HepG2 (cell line): ENCODE results near the gene ANO6. TPM values are rescaled to one million over a fixed set of nuclear protein-coding genes. Genes with fewer than 3 reads are reported as not detected.
A peak's percentile ranks its signal among the peaks of the same experiment; 100 is the strongest.

Source experiments
- ASH2L ChIP-seq: fragments of 300-600, 200-600 bp; sonication (generic); IDR thresholded peaks from 2 replicates; pipeline ENCODE4 v1.7.0; 2017; ENCODE audit warnings: low read depth, mild to moderate bottlenecking, moderate library complexity, mixed read lengths, low read length; ENCODE audit not compliant: insufficient read length
- FOSL2 ChIP-seq: sonication (generic); formaldehyde crosslinking; IDR thresholded peaks from 2 replicates; pipeline ENCODE4 v1.4.0; 2020; ENCODE audit warnings: missing genetic modification reagents
- FOXO1 ChIP-seq: sonication (generic); formaldehyde crosslinking; IDR thresholded peaks from 2 replicates; pipeline ENCODE4 v1.4.0; 2020; ENCODE audit warnings: missing genetic modification reagents
- HMG20A ChIP-seq: IDR thresholded peaks from 2 replicates; pipeline ENCODE4 v1.6.1; 2016; ENCODE audit warnings: borderline replicate concordance
- LCORL ChIP-seq, 2 experiments: fragments of 450-650 bp in 1 of 2; sonication (generic) in 1 of 2; formaldehyde crosslinking in 1 of 2; IDR thresholded peaks; 2 replicates each; pipeline versions ENCODE4 v1.5.0 to v1.6.1; 2017 to 2020; ENCODE audit warnings: antibody characterized with exemption in 1 of 2, missing genetic modification reagents in 1 of 2
- MBD4 ChIP-seq: IDR thresholded peaks from 2 replicates; pipeline ENCODE4 v1.6.1; 2012; ENCODE audit warnings: low read length, inconsistent platforms, borderline replicate concordance
- NFYC ChIP-seq: IDR thresholded peaks from 2 replicates; pipeline ENCODE4 v1.6.1; 2016; ENCODE audit warnings: missing genetic modification reagents, missing compliant biosample characterization
- NONO ChIP-seq, 2 experiments: fragments of 450-650 bp in 1 of 2; sonication (generic) in 1 of 2; formaldehyde crosslinking in 1 of 2; IDR thresholded peaks in 1 of 2; conservative IDR thresholded peaks in 1 of 2; 2 replicates each; pipeline versions ENCODE4 v1.6.1 to v1.8.0; 2017 to 2022; ENCODE audit warnings: mild to moderate bottlenecking in 1 of 2, missing genetic modification reagents in 1 of 2, moderate library complexity in 1 of 2
- PAXIP1 ChIP-seq: sonication (generic); formaldehyde crosslinking; conservative IDR thresholded peaks from 2 replicates; pipeline ENCODE4 v1.4.0; 2020; ENCODE audit warnings: mild to moderate bottlenecking, missing genetic modification reagents, moderate library complexity
- RARA ChIP-seq: IDR thresholded peaks from 2 replicates; pipeline ENCODE4 v1.6.1; 2016; ENCODE audit warnings: missing genetic modification reagents, missing compliant biosample characterization
- SIX4 ChIP-seq: sonication (generic); formaldehyde crosslinking; IDR thresholded peaks from 2 replicates; pipeline ENCODE4 v1.4.0; 2020; ENCODE audit warnings: missing genetic modification reagents
- THYN1 ChIP-seq: sonication (generic); formaldehyde crosslinking; IDR thresholded peaks from 2 replicates; pipeline ENCODE4 v1.8.1; 2023; ENCODE audit warnings: low read depth, mild to moderate bottlenecking, moderate library complexity, missing genetic modification reagents, borderline replicate concordance
- YEATS4 ChIP-seq: sonication (generic); formaldehyde crosslinking; IDR thresholded peaks from 2 replicates; pipeline ENCODE4 v1.4.0; 2020; ENCODE audit warnings: missing genetic modification reagents, borderline replicate concordance
- ZBED4 ChIP-seq: sonication (generic); formaldehyde crosslinking; IDR thresholded peaks from 2 replicates; pipeline ENCODE4 v1.4.0; 2020; ENCODE audit warnings: missing genetic modification reagents, borderline replicate concordance
- ZBTB25 ChIP-seq: IDR thresholded peaks from 2 replicates; pipeline ENCODE4 v1.6.1; 2018; ENCODE audit warnings: missing genetic modification reagents
- ZNF382 ChIP-seq: sonication (generic); formaldehyde crosslinking; IDR thresholded peaks from 2 replicates; pipeline ENCODE4 v1.5.0; 2020; ENCODE audit warnings: missing genetic modification reagents, mild to moderate bottlenecking, borderline replicate concordance
- ZNF710 ChIP-seq: sonication (generic); formaldehyde crosslinking; IDR thresholded peaks from 2 replicates; pipeline ENCODE4 v1.5.0; 2020; ENCODE audit warnings: mild to moderate bottlenecking, missing genetic modification reagents, borderline replicate concordance
- polyA plus RNA-seq, 8 experiments: library from polyadenylated mRNA; depleted of rRNA in 3 of 8; stranded (reverse) in 7 of 8; unstranded in 1 of 8; fragments of >200 nt; fragmentation: Illumina TruSeq in 4 of 8; extraction: Trizol in 4 of 8; gene quantifications; 2 replicates each; pipeline versions ENCODE4 v1.2.1 to v1.2.3, GENCODE V29; 2011 to 2016; ENCODE audit warnings: low read depth in 4 of 8, missing spikeins in 1 of 8, mixed read lengths in 1 of 8; ENCODE audit not compliant: insufficient read depth in 1 of 8
- total RNA-seq, 5 experiments: library from RNA; depleted of rRNA; stranded (reverse); fragments of >200 nt; fragmentation: Illumina TruSeq; extraction: Trizol; gene quantifications; 2 replicates each; pipeline ENCODE4 v1.2.3, GENCODE V29; 2016; ENCODE audit warnings: low read depth in 1 of 5

ANO6 gene
- total and polyA plus RNA-seq, 2 of the 13 experiments (the other 11 are each of a cell fraction or from before 2014, with no cell fraction given): 37.8 to 57.1 TPM

- TF ChIP-seq ZBED4 (peak; percentile 65; the same call in 1 of the 2 replicates), SIX4 (peak; percentile 47; the same call in 1 of the 2 replicates), ZBTB25 (CRISPR knock-in tag) (peak; percentile 78), RARA (CRISPR knock-in tag) (peak; percentile 96), PAXIP1 (peak; percentile 90), NFYC (CRISPR knock-in tag) (peak; percentile 18; the same call in 1 of the 2 replicates), NONO (IDR thresholded peaks at IDR 0.05) (no peak), NONO (CRISPR knock-in tag; conservative IDR thresholded peaks at IDR 0.05) (peak; percentile 82), ASH2L (peak; percentile 76), HMG20A (CRISPR knock-in tag) (peak; percentile 79; the same call in 1 of the 2 replicates), FOXO1 (CRISPR knock-in tag) (peak; percentile 80; the same call in 1 of the 2 replicates), LCORL (IDR thresholded peaks at IDR 0.05) (no peak), LCORL (CRISPR knock-in tag; IDR thresholded peaks at IDR 0.05) (peak; percentile 64; the same call in 1 of the 2 replicates), MBD4 (0 out of 2 replicates have a peak, but pooled peaks have one; percentile 71), ZNF382 (no peak), ZNF710 (CRISPR knock-in tag) (peak; percentile 91), THYN1 (CRISPR knock-in tag) (no peak), YEATS4 (peak; percentile 77), FOSL2 (CRISPR knock-in tag) (peak; percentile 82)
These were observed 44.4 kb downstream of the ANO6 start (continued) for GRCh38 chr12:45260104-45260815.
